Measurements from ENCODE around the gene ZSCAN5B.
"Not testable (repeated sequence)": the region's sequence is repeated elsewhere in the genome, so short reads cannot be mapped to it uniquely, and the experiment has no call there.

DNA sequence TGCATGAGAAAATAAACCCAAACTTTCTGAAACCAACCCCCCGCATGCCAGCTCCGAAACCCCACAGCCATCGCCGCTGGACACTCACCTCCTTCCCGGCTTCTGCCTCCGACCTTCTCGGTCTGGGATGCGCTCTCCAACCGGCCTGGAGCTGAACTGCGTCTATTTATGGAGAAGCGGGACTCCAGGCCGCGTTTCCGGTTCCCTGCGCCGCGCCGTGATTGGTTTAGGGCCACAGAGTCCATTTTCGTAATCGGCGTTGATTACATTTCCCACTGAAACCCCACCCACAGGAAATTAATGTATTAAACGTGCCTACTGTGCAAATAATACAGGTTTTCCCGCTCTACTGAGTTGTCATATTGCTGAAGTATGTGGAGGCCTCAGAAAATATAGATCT, at the start of gene ZSCAN5B:
- TF ChIP-seq CTCF (IDR thresholded peaks at IDR 0.05; ENCODE audit: control extremely low read depth in 1 of 3, insufficient read depth in 1 of 3, low read depth in 1 of 3, low read length in 3 of 3); TAF1 (IDR thresholded peaks at IDR 0.05; ENCODE audit: low read depth, low read length); RAD21 (IDR thresholded peaks at IDR 0.05 in 1 of 2, conservative IDR thresholded peaks at IDR 0.05 in 1 of 2; ENCODE audit: low read depth in 2 of 2, low read length in 2 of 2); YY1 (IDR thresholded peaks at IDR 0.05; ENCODE audit: low read depth, low read length); JUND (IDR thresholded peaks at IDR 0.05; ENCODE audit: low read length); FOSL1 (IDR thresholded peaks at IDR 0.05; ENCODE audit: insufficient read depth, low read depth, low read length); TAF7 (optimal IDR thresholded peaks at IDR 0.05; ENCODE audit: borderline replicate concordance, low read depth, low read length); POLR2A (IDR thresholded peaks at IDR 0.05; ENCODE audit: control extremely low read depth in 1 of 2, low read depth in 2 of 2, low read length in 2 of 2); HDAC2 (IDR thresholded peaks at IDR 0.05; ENCODE audit: borderline replicate concordance in 1 of 2, low read depth in 2 of 2, low read length in 2 of 2); BACH1 (IDR thresholded peaks at IDR 0.05; ENCODE audit: low read length): not testable (repeated sequence)
- TF ChIP-seq, protein P1, sequence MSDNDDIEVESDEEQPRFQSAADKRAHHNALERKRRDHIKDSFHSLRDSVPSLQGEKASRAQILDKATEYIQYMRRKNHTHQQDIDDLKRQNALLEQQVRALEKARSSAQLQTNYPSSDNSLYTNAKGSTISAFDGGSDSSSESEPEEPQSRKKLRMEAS (IDR thresholded peaks at IDR 0.05) = not testable (repeated sequence)

Data from H1 (cell line).